Stimulated activated naive CD8-positive, alpha-beta T cell treated with anti-CD3 and anti-CD28 coated beads, Interleukin-15, amount 100 ng/mL, for 72 hours (primary cell): Measurements from ENCODE around the gene KDM4B.

ENCODE experiments used
- ATAC-seq: fragments of 150-1000 bp; cut with Tn5 transposase; 2 replicates; pipeline ENCODE4 v1.10.0; 2021; ENCODE audit warnings: mild to moderate bottlenecking, moderate library complexity
- DNase-seq, 2 donors: peaks; one replicate each; pipeline ENCODE4 v3.0.0; 2021 to 2022
- H3K27ac Mint-ChIP-seq, 2 donors: one replicate each; pipeline ENCODE4 v1.8.0; 2022; ENCODE audit warnings: mild to moderate bottlenecking in 2 of 2, mixed read lengths in 2 of 2, moderate library complexity in 2 of 2
- H3K27me3 Mint-ChIP-seq: one replicate; pipeline ENCODE4 v1.8.0; 2022; ENCODE audit warnings: mixed read lengths
- H3K4me1 Mint-ChIP-seq: one replicate; pipeline ENCODE4 v1.8.0; 2022; ENCODE audit warnings: mild to moderate bottlenecking, mixed read lengths
- H3K4me3 Mint-ChIP-seq, 2 donors: one replicate each; pipeline ENCODE4 v1.8.0; 2022; ENCODE audit warnings: mild to moderate bottlenecking in 2 of 2, mixed read lengths in 2 of 2, moderate library complexity in 1 of 2
- H3K9me3 Mint-ChIP-seq, 2 donors: one replicate each; pipeline ENCODE4 v1.8.0; 2022; ENCODE audit warnings: mixed read lengths in 2 of 2

The KDM4B gene

GRCh38 chr19:5165697-5166019, 196.7 kb downstream of the KDM4B start:
- ATAC-seq = no peak
- no peaks in the 10 kb centered on the region for H3K4me1 Mint-ChIP-seq
- H3K27ac Mint-ChIP-seq = no peak overlapping the region
- no peak overlapping the region for H3K4me3 Mint-ChIP-seq
- no peak for DNase-seq
- H3K27me3 Mint-ChIP-seq = peaks cover 5% of the 10 kb centered on the region
- H3K9me3 Mint-ChIP-seq = no peaks in the 10 kb centered on the region

- peaks cover 5% of the 10 kb centered on the region for H3K27me3 Mint-ChIP-seq
- no peak for DNase-seq
- no peak overlapping the region for H3K4me3 Mint-ChIP-seq
- no peak for ATAC-seq
- H3K27ac Mint-ChIP-seq = no peak overlapping the region
- H3K9me3 Mint-ChIP-seq = no peaks in the 10 kb centered on the region
- no peaks in the 10 kb centered on the region for H3K4me1 Mint-ChIP-seq
Measured at GRCh38 chr19:5166262-5166661, 197.3 kb downstream of the KDM4B start.

- H3K4me1 Mint-ChIP-seq = no peaks in the 10 kb centered on the region
Measured at GRCh38 chr19:5170329-5170745, 201.4 kb downstream of the KDM4B start.

GRCh38 chr19:5171711-5172110, 202.8 kb downstream of the KDM4B start:
- H3K4me3 Mint-ChIP-seq = no peak overlapping the region
- no peaks in the 10 kb centered on the region for H3K9me3 Mint-ChIP-seq
- no peaks in the 10 kb centered on the region for H3K4me1 Mint-ChIP-seq
- ATAC-seq (no peak), DNase-seq (no peak)
- H3K27me3 Mint-ChIP-seq = peaks cover 5% of the 10 kb centered on the region
- no peak overlapping the region for H3K27ac Mint-ChIP-seq

More at GRCh38 chr19:5170329-5170745, 201.4 kb downstream of the KDM4B start:
- Mint-ChIP-seq H3K27me3 (peaks cover 5% of the 10 kb centered on the region), H3K27ac (no peak overlapping the region), H3K9me3 (no peaks in the 10 kb centered on the region), H3K4me3 (no peak overlapping the region)
- DNase-seq (peak; percentile 58 to 62), ATAC-seq (peak; percentile 60)

GRCh38 chr19:5172859-5173630, 204.1 kb downstream of the KDM4B start:
- DNase-seq = no peak
- Mint-ChIP-seq H3K27me3 (peaks cover 5% of the 10 kb centered on the region), H3K9me3 (no peaks in the 10 kb centered on the region), H3K4me3 (no peak overlapping the region), H3K27ac (no peak overlapping the region), H3K4me1 (no peaks in the 10 kb centered on the region)
- ATAC-seq = no peak

- Mint-ChIP-seq H3K27me3 (peaks cover 5% of the 10 kb centered on the region), H3K4me1 (no peaks in the 10 kb centered on the region), H3K9me3 (no peaks in the 10 kb centered on the region), H3K27ac (no peak overlapping the region), H3K4me3 (no peak overlapping the region)
- ATAC-seq (no peak), DNase-seq (no peak)
Measured at GRCh38 chr19:5173993-5174392, 205.1 kb downstream of the KDM4B start.

- no peak overlapping the region for H3K27ac Mint-ChIP-seq
- no peak for ATAC-seq
- H3K4me1 Mint-ChIP-seq = no peaks in the 10 kb centered on the region
- H3K9me3 Mint-ChIP-seq = no peaks in the 10 kb centered on the region
- no peak overlapping the region for H3K4me3 Mint-ChIP-seq
- no peak for DNase-seq
- H3K27me3 Mint-ChIP-seq = no peaks in the 10 kb centered on the region
Measured at GRCh38 chr19:5177745-5178450, 209.0 kb downstream of the KDM4B start.

GRCh38 chr19:5178841-5179240, 209.9 kb downstream of the KDM4B start:
- DNase-seq (no peak), ATAC-seq (no peak)
- H3K4me1 Mint-ChIP-seq = no peaks in the 10 kb centered on the region
- H3K27me3 Mint-ChIP-seq = no peaks in the 10 kb centered on the region
- no peak overlapping the region for H3K27ac Mint-ChIP-seq
- no peaks in the 10 kb centered on the region for H3K9me3 Mint-ChIP-seq
- no peak overlapping the region for H3K4me3 Mint-ChIP-seq

- Mint-ChIP-seq H3K27ac (no peak overlapping the region), H3K4me1 (no peaks in the 10 kb centered on the region), H3K9me3 (no peaks in the 10 kb centered on the region), H3K4me3 (no peak overlapping the region), H3K27me3 (no peaks in the 10 kb centered on the region)
- no peak for DNase-seq
- ATAC-seq = no peak
Measured at GRCh38 chr19:5179256-5179655, 210.3 kb downstream of the KDM4B start.

GRCh38 chr19:5181329-5181728, 212.4 kb downstream of the KDM4B start:
- H3K4me3 Mint-ChIP-seq = no peak overlapping the region
- DNase-seq (no peak), ATAC-seq (no peak)
- no peaks in the 10 kb centered on the region for H3K4me1 Mint-ChIP-seq
- H3K27ac Mint-ChIP-seq = no peak overlapping the region
- no peaks in the 10 kb centered on the region for H3K9me3 Mint-ChIP-seq
- no peaks in the 10 kb centered on the region for H3K27me3 Mint-ChIP-seq

- H3K27me3 Mint-ChIP-seq = no peaks in the 10 kb centered on the region
- H3K4me3 Mint-ChIP-seq = no peak overlapping the region
- H3K9me3 Mint-ChIP-seq = no peaks in the 10 kb centered on the region
- no peak overlapping the region for H3K27ac Mint-ChIP-seq
- ATAC-seq (no peak), DNase-seq (no peak)
- H3K4me1 Mint-ChIP-seq = no peaks in the 10 kb centered on the region
Measured at GRCh38 chr19:5182751-5183150, 213.8 kb downstream of the KDM4B start.

- Mint-ChIP-seq H3K4me1 (no peaks in the 10 kb centered on the region), H3K27me3 (peaks cover 5% of the 10 kb centered on the region), H3K4me3 (no peak overlapping the region), H3K27ac (no peak overlapping the region), H3K9me3 (no peaks in the 10 kb centered on the region)
- DNase-seq (no peak), ATAC-seq (no peak)
Measured at GRCh38 chr19:5183616-5184015, 214.7 kb downstream of the KDM4B start.

GRCh38 chr19:5184930-5185329, 216.0 kb downstream of the KDM4B start:
- ATAC-seq (no peak), DNase-seq (no peak)
- H3K9me3 Mint-ChIP-seq = no peaks in the 10 kb centered on the region
- H3K27ac Mint-ChIP-seq = no peak overlapping the region
- peaks cover 13% of the 10 kb centered on the region for H3K27me3 Mint-ChIP-seq
- H3K4me1 Mint-ChIP-seq = no peaks in the 10 kb centered on the region
- H3K4me3 Mint-ChIP-seq = no peak overlapping the region

- Mint-ChIP-seq H3K27me3 (peaks cover 13% of the 10 kb centered on the region), H3K4me1 (no peaks in the 10 kb centered on the region), H3K9me3 (no peaks in the 10 kb centered on the region), H3K4me3 (no peak overlapping the region), H3K27ac (no peak overlapping the region)
- ATAC-seq (no peak), DNase-seq (no peak)
Measured at GRCh38 chr19:5186293-5187050, 217.6 kb downstream of the KDM4B start.

GRCh38 chr19:5188548-5189317, 219.8 kb downstream of the KDM4B start:
- DNase-seq = no peak
- H3K4me3 Mint-ChIP-seq = no peak overlapping the region

GRCh38 chr19:5189318-5189607, 220.3 kb downstream of the KDM4B start:
- ATAC-seq = no peak
- Mint-ChIP-seq H3K9me3 (no peaks in the 10 kb centered on the region), H3K4me3 (no peak overlapping the region), H3K27me3 (peaks cover 13% of the 10 kb centered on the region), H3K27ac (no peak overlapping the region), H3K4me1 (no peaks in the 10 kb centered on the region)
- DNase-seq = no peak

More at GRCh38 chr19:5188548-5189317, 219.8 kb downstream of the KDM4B start:
- Mint-ChIP-seq H3K27me3 (peaks cover 13% of the 10 kb centered on the region), H3K27ac (no peak overlapping the region), H3K9me3 (no peaks in the 10 kb centered on the region), H3K4me1 (no peaks in the 10 kb centered on the region)
- no peak for ATAC-seq
